PC-9 (cell line): ENCODE data around the gene ZIK1. TPM values are rescaled to one million over a fixed set of nuclear protein-coding genes. Genes with fewer than 3 reads are reported as not detected.
A peak's percentile ranks its signal among the peaks of the same experiment; 100 is the strongest.

Experiments used
- BruUV-seq: library from RNA; stranded (reverse); fragments of 400-500 nt; replicated peaks from 2 replicates; lab custom pipeline; 2021; lab: Mats Ljungman, UMichigan
- CTCF ChIA-PET: fragments of 300-600 bp; sonication (Branson Sonifier 250); formaldehyde crosslinking; loops from one replicate; lab custom pipeline; 2022; ENCODE audit warnings: antibody characterized with exemption; lab: Charles Lee
- POLR2A ChIA-PET: fragments of 300-600 bp; sonication (Branson Sonifier 250); formaldehyde crosslinking; loops from one replicate; lab custom pipeline; 2022; ENCODE audit warnings: antibody characterized with exemption; ENCODE audit not compliant: unreplicated experiment; lab: Charles Lee
- DNase-seq, 2 experiments: peaks; one replicate each; pipeline versions ENCODE4 v3.0.0 to v3.0.0-alpha.2; 2015 to 2022; ENCODE audit warnings: mixed read lengths in 1 of 2
- H2AFZ ChIP-seq: fragments of 200-600 bp; sonication (generic); 2 replicates; pipeline ENCODE4 v1.8.1; 2017; ENCODE audit warnings: antibody characterized with exemption
- H3F3A ChIP-seq: fragments of 200-600 bp; sonication (generic); 2 replicates; pipeline ENCODE4 v1.8.1; 2017; ENCODE audit warnings: antibody characterized with exemption, mild to moderate bottlenecking, low read depth; ENCODE audit not compliant: insufficient read depth
- H3K27ac ChIP-seq: fragments of 200-600 bp; sonication (generic); 2 replicates; pipeline ENCODE4 v1.6.1; 2016; ENCODE audit warnings: mixed run types
- H3K27me3 ChIP-seq: fragments of 200-600 bp; sonication (generic); 2 replicates; pipeline ENCODE4 v1.6.1; 2016; ENCODE audit warnings: low read depth, mixed run types; ENCODE audit not compliant: insufficient read depth
- H3K36me3 ChIP-seq: fragments of 200-600 bp; sonication (generic); 2 replicates; pipeline ENCODE4 v1.6.1; 2016; ENCODE audit warnings: low read depth, mixed run types
- H3K4me1 ChIP-seq: fragments of 200-600 bp; sonication (generic); replicated peaks from 2 replicates; pipeline ENCODE4 v1.6.1; 2016; ENCODE audit warnings: mixed run types; ENCODE audit not compliant: insufficient read depth
- H3K4me2 ChIP-seq: fragments of 200-600 bp; sonication (generic); 2 replicates; pipeline ENCODE4 v1.6.1; 2017; ENCODE audit warnings: mixed run types
- H3K4me3 ChIP-seq: fragments of 200-600 bp; sonication (generic); 2 replicates; pipeline ENCODE4 v1.6.1; 2016; ENCODE audit warnings: mixed run types
- H3K79me2 ChIP-seq: fragments of 200-600 bp; sonication (generic); 2 replicates; pipeline ENCODE4 v1.6.1; 2017; ENCODE audit warnings: low read depth, mixed run types
- H3K9me2 ChIP-seq: fragments of 200-600 bp; sonication (generic); 2 replicates; pipeline ENCODE4 v1.8.1; 2017; ENCODE audit warnings: mild to moderate bottlenecking; ENCODE audit not compliant: insufficient read depth
- H3K9me3 ChIP-seq: fragments of 200-600 bp; sonication (generic); 2 replicates; pipeline ENCODE4 v1.8.1; 2016; ENCODE audit warnings: low read depth; ENCODE audit not compliant: insufficient read depth
- H4K20me1 ChIP-seq: fragments of 200-600 bp; sonication (generic); 2 replicates; pipeline ENCODE4 v1.8.1; 2017; ENCODE audit not compliant: insufficient read depth
- CTCF ChIP-seq: fragments of 200-600 bp; sonication (generic); conservative IDR thresholded peaks from 2 replicates; pipeline ENCODE4 v1.6.1; 2017; ENCODE audit warnings: mixed run types, antibody characterized with exemption, mild to moderate bottlenecking, moderate library complexity
- EZH2 ChIP-seq: fragments of 200-600 bp; sonication (generic); IDR thresholded peaks from 2 replicates; pipeline ENCODE4 v1.8.0; 2017; ENCODE audit warnings: antibody characterized with exemption, low read depth
- intact Hi-C: fragments of 100-400 bp; cut with micrococcal nuclease; formaldehyde crosslinking; loops from one replicate; pipeline ENCODE4 v1.10.0; 2022; ENCODE audit not compliant: unreplicated experiment
- total RNA-seq: library from RNA; stranded (reverse); gene quantifications from 2 replicates; pipeline ENCODE4 v1.2.3, GENCODE V29; 2021

The ZIK1 gene
- total RNA-seq, 1 experiment from 2014 or later: 2.2 TPM

- H3K27ac ChIP-seq: no peak within 1 kb of the TSS
- H3K9me2 ChIP-seq: no peaks in the 10 kb centered on the region
- CTCF ChIA-PET: no interaction called here
- 0 out of 2 replicates have a peak, but pooled peaks cover 7% of the 10 kb centered on the region for H3K36me3 ChIP-seq
- H2AFZ ChIP-seq: peak within 1 kb of the TSS; percentile 95
- BruUV-seq: no TSS peak
- H3K4me1 ChIP-seq: 0 out of 2 replicates have a peak, but pooled peaks cover 8% of the 10 kb centered on the region
- POLR2A ChIA-PET: interaction anchor here (0.6 to 0.7 kb wide), 2 partner anchors 11 to 215 kb away, joined by 3 to 5 read pairs; no protein-coding TSS in a partner anchor
- peaks cover 25% of the 10 kb centered on the region for H3K9me3 ChIP-seq
- intact Hi-C loops: no loop called here
- H4K20me1 ChIP-seq: no peaks in the 10 kb centered on the region
- 0 out of 2 replicates have a peak, but pooled peaks cover 3% of the 10 kb centered on the region for H3K27me3 ChIP-seq
- peaks cover 13% of the 10 kb centered on the region for H3K79me2 ChIP-seq
- peak within 1 kb of the TSS; percentile 96 for H3K4me2 ChIP-seq
- peak; percentile 82 to 91 for DNase-seq
- H3F3A ChIP-seq: no peaks in the 10 kb centered on the region
- no peak for TF ChIP-seq EZH2
- peak within 1 kb of the TSS; percentile 89 for H3K4me3 ChIP-seq
Measured at GRCh38 chr19:57599761-57600383, 15.9 kb downstream of the ZIK1 start, which contains the start of gene ZNF530. TSS of gene ZNF530 (plus strand) at chr19:57599885. CDS start at chr19:57604346, 4,461 bp downstream.

- Histone ChIP-seq H2AFZ (no peak overlapping the region), H3K27me3 (no peaks in the 10 kb centered on the region), H3K9me3 (peaks cover 40% of the 10 kb centered on the region), H3K4me3 (no peak overlapping the region), H3F3A (no peaks in the 10 kb centered on the region), H3K79me2 (no peaks in the 10 kb centered on the region), H3K27ac (no peak overlapping the region), H3K36me3 (peaks cover 37% of the 10 kb centered on the region), H3K4me2 (no peak overlapping the region), H3K4me1 (no peaks in the 10 kb centered on the region), H3K9me2 (no peaks in the 10 kb centered on the region), H4K20me1 (no peaks in the 10 kb centered on the region)
- DNase-seq: no peak
- ChIA-PET POLR2A (no interaction called here), CTCF (no interaction called here)
- BruUV-seq: no TSS peak
- intact Hi-C loops: no loop called here
- no peak for TF ChIP-seq EZH2
- no peak for TF ChIP-seq CTCF
Measured at GRCh38 chr19:57606931-57607330, 23.0 kb downstream of the ZIK1 start.

- Histone ChIP-seq H3K4me1 (no peaks in the 10 kb centered on the region), H3K79me2 (peaks cover 20% of the 10 kb centered on the region), H3K9me3 (peaks cover 34% of the 10 kb centered on the region), H3F3A (no peaks in the 10 kb centered on the region), H3K36me3 (peaks cover 36% of the 10 kb centered on the region), H3K27me3 (no peaks in the 10 kb centered on the region), H3K4me2 (no peak overlapping the region), H3K4me3 (no peak overlapping the region), H3K27ac (no peak overlapping the region), H2AFZ (no peak overlapping the region), H4K20me1 (no peaks in the 10 kb centered on the region), H3K9me2 (no peaks in the 10 kb centered on the region)
- DNase-seq: no peak
- CTCF ChIA-PET: no interaction called here
- intact Hi-C loops: no loop called here
- TF ChIP-seq EZH2 (no peak), CTCF (no peak)
- POLR2A ChIA-PET: interaction anchor here (0.6 kb wide), 1 partner anchor 11 kb away, joined by 3 read pairs; no protein-coding TSS in a partner anchor
- no TSS peak for BruUV-seq
Measured at GRCh38 chr19:57611113-57611512, 27.2 kb downstream of the ZIK1 start.
